Cardiac ventricle fibroblast (primary cell): ENCODE data around the gene GP1BA. TPM values are rescaled to one million over a fixed set of nuclear protein-coding genes. Genes with fewer than 3 reads are reported as not detected.

Experiments
- total RNA-seq: library from RNA; depleted of rRNA; stranded (reverse); fragments of >200 nt; gene quantifications from 2 replicates; pipeline ENCODE4 v1.2.3, GENCODE V29; 2015

The GP1BA gene
- total RNA-seq = not detected in 2 replicates

GRCh38 chr17:4931963-4932362 lies at the start of gene GP1BA:
Gene GP1BA (plus strand): TSS chr17:4932277. CDS start chr17:4932605, 328 bp downstream.

GRCh38 chr17:4899341-4900230 lies 32.5 kb upstream of the GP1BA start, which contains the start of gene C17orf107:
Gene C17orf107 (plus strand): TSS chr17:4899536. CDS start chr17:4899763, 227 bp downstream.

GRCh38 chr17:4903051-4903818 lies 28.8 kb upstream of the GP1BA start, which contains the start of gene CHRNE:
Gene CHRNE (minus strand): TSS chr17:4903098. CDS start chr17:4903063, 35 bp downstream.

GRCh38 chr17:4939796-4940554 lies 7.9 kb downstream of the GP1BA start, which contains the start of the genes RNF167 and SLC25A11:
Gene RNF167 (plus strand): TSS chr17:4940268. CDS start chr17:4940910, 642 bp downstream.
Gene SLC25A11 (minus strand): TSS chr17:4940046. CDS start chr17:4939910, 136 bp downstream.

GRCh38 chr17:4948166-4948930 lies 16.3 kb downstream of the GP1BA start, which contains the start of gene PFN1:
Gene PFN1 (minus strand): TSS chr17:4948530. CDS start chr17:4948394, 136 bp downstream.

GRCh38 chr17:4950746-4951204 lies 18.7 kb downstream of the GP1BA start, which contains the start of gene ENO3:
Gene ENO3 (plus strand): TSS chr17:4951119. CDS start chr17:4951830, 711 bp downstream.

GRCh38 chr17:4967539-4968485 lies 35.7 kb downstream of the GP1BA start, which contains the start of gene SPAG7:
Gene SPAG7 (minus strand): TSS chr17:4967817. CDS start chr17:4967804, 13 bp downstream.

Other genes starting within 250 kb of the GP1BA start
- gene PELP1, start 228.1 kb upstream of the GP1BA start, total RNA-seq = 20.8 and 25.5 TPM in 2 replicates
- 0.94 and 4.9 TPM in 2 replicates for gene ARRB2, start 221.6 kb upstream of the GP1BA start, total RNA-seq
- gene MED11, start 200.8 kb upstream of the GP1BA start, total RNA-seq = 12.3 and 19.7 TPM in 2 replicates
- 0.44 and 1.4 TPM in 2 replicates for gene ZMYND15, start 192.4 kb upstream of the GP1BA start, total RNA-seq
- gene CXCL16, start 192.3 kb upstream of the GP1BA start, total RNA-seq = 6.5 and 10.0 TPM in 2 replicates
- not detected in 2 replicates for gene TM4SF5, start 160.4 kb upstream of the GP1BA start, total RNA-seq
- gene VMO1, start 145.9 kb upstream of the GP1BA start, total RNA-seq = 0.94 and 5.2 TPM in 2 replicates
- not detected in 2 replicates for gene GLTPD2, start 143.3 kb upstream of the GP1BA start, total RNA-seq
- gene PSMB6, start 136.1 kb upstream of the GP1BA start, total RNA-seq = 84.4 and 101 TPM in 2 replicates
- 24.3 and 25.3 TPM in 2 replicates for gene PLD2, start 125.1 kb upstream of the GP1BA start, total RNA-seq
- gene MINK1, start 98.9 kb upstream of the GP1BA start, total RNA-seq = 19.1 and 33.9 TPM in 2 replicates
- gene C17orf107, start 32.7 kb upstream of the GP1BA start, total RNA-seq = 4.3 and 5.4 TPM in 2 replicates
- gene CHRNE, start 29.2 kb upstream of the GP1BA start, total RNA-seq = 0.31 and 0.54 TPM in 2 replicates
- 33.8 and 39.6 TPM in 2 replicates for gene SLC25A11, start 7.8 kb downstream of the GP1BA start, total RNA-seq
- 34.7 and 41.7 TPM in 2 replicates for gene RNF167, start 8.0 kb downstream of the GP1BA start, total RNA-seq
- 435 and 543 TPM in 2 replicates for gene PFN1, start 16.3 kb downstream of the GP1BA start, total RNA-seq
- gene ENO3, start 18.8 kb downstream of the GP1BA start, total RNA-seq = 1.00 and 8.8 TPM in 2 replicates
- 42.2 and 43.9 TPM in 2 replicates for gene SPAG7, start 35.5 kb downstream of the GP1BA start, total RNA-seq
- 11.2 and 16.0 TPM in 2 replicates for gene CAMTA2, start 55.4 kb downstream of the GP1BA start, total RNA-seq
- gene INCA1, start 65.2 kb downstream of the GP1BA start, total RNA-seq = 0.19 and 0.68 TPM in 2 replicates
- 24.5 and 27.6 TPM in 2 replicates for gene KIF1C, start 65.7 kb downstream of the GP1BA start, total RNA-seq
- gene SLC52A1, start 103.1 kb downstream of the GP1BA start, total RNA-seq = not detected in 2 replicates
- gene ZFP3, start 146.2 kb downstream of the GP1BA start, total RNA-seq = 1.00 and 2.2 TPM in 2 replicates
- 2.6 and 5.4 TPM in 2 replicates for gene ZNF232, start 179.6 kb downstream of the GP1BA start, total RNA-seq
- gene USP6, start 183.8 kb downstream of the GP1BA start, total RNA-seq = 0.05 TPM in 1 of 2 replicates, not detected in the other